Epithelial cell of esophagus (primary cell): ENCODE results near the gene SMARCA5.

ENCODE experiments used
- DNase-seq: peaks from one replicate; pipeline ENCODE4 v3.0.0; 2010; ENCODE audit warnings: low read depth
- H3K4me3 ChIP-seq: 2 replicates; pipeline ENCODE4 v1.5.1; 2011; ENCODE audit warnings: mild to moderate bottlenecking, low read length, control low read depth
- CTCF ChIP-seq: IDR thresholded peaks from 2 replicates; pipeline ENCODE4 v1.5.1; 2011; ENCODE audit warnings: low read depth, mild to moderate bottlenecking, low read length, control low read depth, inconsistent platforms; ENCODE audit not compliant: insufficient read depth; ENCODE audit errors: missing control alignments

The SMARCA5 gene

GRCh38 chr4:143586080-143586479 lies 72.6 kb downstream of the SMARCA5 start:
- DNase-seq = no peak
- H3K4me3 ChIP-seq = no peak overlapping the region
- no peak for TF ChIP-seq CTCF

DNA sequence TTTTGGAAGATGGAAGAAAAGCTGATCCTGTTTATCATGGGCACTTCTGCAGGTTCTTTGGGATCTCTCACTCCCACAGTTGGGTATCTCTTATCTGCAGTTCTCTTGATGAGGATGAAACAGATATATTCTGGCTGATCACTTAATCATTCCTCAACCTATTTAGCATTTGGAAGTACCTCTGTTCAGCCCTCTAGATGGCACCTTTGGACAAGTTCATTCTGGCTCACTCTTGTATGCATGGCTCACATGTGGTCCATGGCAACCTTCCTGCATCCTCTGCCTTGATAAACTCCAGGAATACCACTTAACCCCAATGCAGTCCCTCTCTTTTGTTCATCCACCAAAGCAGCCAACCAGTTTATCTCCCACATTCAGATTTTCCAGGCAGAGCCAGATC lies 74.2 kb downstream of the SMARCA5 start:
- TF ChIP-seq CTCF = no peak
- H3K4me3 ChIP-seq = no peak overlapping the region
- DNase-seq = peak; percentile 9

DNA sequence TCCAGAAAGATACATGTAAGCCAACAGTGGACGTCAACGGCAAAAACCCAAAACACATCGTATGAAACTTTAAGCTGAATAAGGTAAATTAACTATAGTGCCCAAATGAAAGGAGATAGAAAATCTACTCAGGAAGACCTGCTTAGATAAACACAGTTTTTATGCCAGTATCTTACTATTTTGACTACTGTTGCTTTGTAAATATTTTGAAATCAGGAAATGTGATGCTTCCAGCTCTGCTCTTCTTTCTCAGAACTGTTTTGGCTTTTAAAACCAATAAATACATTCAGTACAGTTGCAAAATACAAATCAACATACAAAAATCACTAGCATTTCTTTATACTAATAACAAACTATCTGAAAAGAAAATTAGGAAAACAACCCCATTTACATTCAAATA lies 83.8 kb downstream of the SMARCA5 start:
- no peak for TF ChIP-seq CTCF
- DNase-seq = no peak
- no peak overlapping the region for H3K4me3 ChIP-seq

DNA sequence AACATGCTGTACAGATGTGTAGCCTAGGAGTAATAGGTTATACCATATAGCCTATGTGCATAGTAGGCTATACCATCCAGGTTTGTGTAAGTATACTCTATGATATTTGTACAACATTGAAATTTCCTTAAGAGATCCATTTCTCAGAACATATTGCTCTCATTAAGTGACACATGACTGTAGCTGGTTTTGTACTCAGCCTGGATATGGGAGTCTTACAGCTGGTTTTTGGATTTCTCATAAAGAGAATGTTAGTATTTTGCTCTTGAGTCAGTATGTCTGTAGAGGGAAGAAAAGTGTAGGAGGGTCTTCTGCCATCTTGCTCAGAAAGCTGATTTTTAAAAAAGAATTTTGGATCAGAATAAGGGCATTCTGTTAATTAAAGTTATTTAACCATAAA lies 85.3 kb downstream of the SMARCA5 start:
- no peak for TF ChIP-seq CTCF
- DNase-seq = no peak
- no peak overlapping the region for H3K4me3 ChIP-seq

GRCh38 chr4:143599827-143600226 lies 86.3 kb downstream of the SMARCA5 start:
- no peak for TF ChIP-seq CTCF
- H3K4me3 ChIP-seq = no peak overlapping the region
- DNase-seq = no peak

- no peak overlapping the region for H3K4me3 ChIP-seq
- no peak for TF ChIP-seq CTCF
- peak; percentile 17 for DNase-seq
Measured at GRCh38 chr4:143606480-143606879, 93.0 kb downstream of the SMARCA5 start.
